GM12878 (cell line): ENCODE data around the gene ZMYND10. TPM values are rescaled to one million over a fixed set of nuclear protein-coding genes. Genes with fewer than 3 reads are reported as not detected.
A peak's percentile ranks its signal among the peaks of the same experiment; 100 is the strongest.

Experiments used
- ATAC-seq: fragments of 200-7000 bp; cut with Tn5 transposase; 3 replicates; pipeline ENCODE4 v1.9.1; 2020; ENCODE audit warnings: mild to moderate bottlenecking, moderate library complexity
- BruUV-seq: library from RNA; stranded (reverse); fragments of 400-500 nt; replicated peaks from 2 replicates; lab custom pipeline; 2021; lab: Mats Ljungman, UMichigan
- CTCF ChIA-PET: fragments of 300-600 bp; sonication (Branson Sonifier 250); formaldehyde crosslinking; extraction: SDS; loops from one replicate; lab custom pipeline; 2021; ENCODE audit warnings: inconsistent platforms; lab: Yijun Ruan, JAX
- POLR2A ChIA-PET: fragments of 350-600 bp; formaldehyde crosslinking; extraction: SDS; loops from one replicate; lab custom pipeline; 2021; ENCODE audit warnings: inconsistent platforms; lab: Charles Lee
- RAD21 ChIA-PET: fragments of 300-600 bp; sonication (Branson Sonifier 250); formaldehyde crosslinking; loops from one replicate; lab custom pipeline; 2023; ENCODE audit warnings: antibody characterized with exemption; ENCODE audit not compliant: unreplicated experiment; lab: Charles Lee
- SMC1A ChIA-PET: fragments of 300-600 bp; sonication (Branson Sonifier 250); formaldehyde crosslinking; loops from one replicate; lab custom pipeline; 2023; ENCODE audit not compliant: unreplicated experiment, uncharacterized antibody; lab: Charles Lee
- DNase-seq: peaks from one replicate; pipeline ENCODE4 v3.0.0-alpha.2; 2011; ENCODE audit warnings: low read depth, low spot score
- FAIRE-seq: peaks from 3 replicates; lab custom pipeline; 2011; peaks lifted over from hg19 to GRCh38; lab: Jason Lieb, UNC
- H2AFZ ChIP-seq: 2 replicates; pipeline ENCODE4 v1.6.0; 2011; ENCODE audit warnings: low read depth, low read length, control low read depth; ENCODE audit not compliant: control insufficient read depth
- H3K27ac ChIP-seq: 2 replicates; pipeline ENCODE4 v1.5.1; 2011; ENCODE audit warnings: control low read depth; ENCODE audit not compliant: control insufficient read depth, insufficient read depth
- H3K27me3 ChIP-seq, 2 experiments: replicated peaks in 1 of 2; 2 replicates each; pipeline versions ENCODE4 v1.6.0 to v1.6.1; 2011; ENCODE audit warnings: low read length in 1 of 2; ENCODE audit not compliant: control insufficient read depth in 2 of 2, insufficient read depth in 2 of 2
- H3K36me3 ChIP-seq, 2 experiments: 2 replicates each; pipeline ENCODE4 v1.5.1; 2011; ENCODE audit warnings: low read length in 1 of 2; ENCODE audit not compliant: control insufficient read depth in 2 of 2, insufficient read depth in 2 of 2
- H3K4me1 ChIP-seq: 2 replicates; pipeline ENCODE4 v1.6.1; 2011; ENCODE audit warnings: mild to moderate bottlenecking, low read length, moderate library complexity, mixed read lengths; ENCODE audit not compliant: control insufficient read depth, insufficient read depth
- H3K4me2 ChIP-seq: 2 replicates; pipeline ENCODE4 v1.6.0; 2011; ENCODE audit warnings: control low read depth; ENCODE audit not compliant: control insufficient read depth, insufficient read depth
- H3K4me3 ChIP-seq: fragments of 200-600 bp; sonication (generic); 2 replicates; pipeline ENCODE4 v1.5.1; 2016
- H3K79me2 ChIP-seq: 2 replicates; pipeline ENCODE4 v1.6.0; 2011; ENCODE audit warnings: low read length; ENCODE audit not compliant: control insufficient read depth, insufficient read depth
- H3K9ac ChIP-seq: 2 replicates; pipeline ENCODE4 v1.8.0; 2011; ENCODE audit warnings: low read length, control low read depth, mixed read lengths; ENCODE audit not compliant: control insufficient read depth, insufficient read depth
- H3K9me3 ChIP-seq: replicated peaks from 3 replicates; pipeline ENCODE4 v1.5.1; 2011; ENCODE audit warnings: mild to moderate bottlenecking, low read length; ENCODE audit not compliant: control insufficient read depth, insufficient read depth
- H4K20me1 ChIP-seq: 2 replicates; pipeline ENCODE4 v1.6.0; 2011; ENCODE audit not compliant: control insufficient read depth, insufficient read depth
- PML ChIP-seq: IDR thresholded peaks from 2 replicates; pipeline ENCODE4 v1.6.1; 2012; ENCODE audit warnings: low read length, inconsistent platforms
- RB1 ChIP-seq: fragments of 450-650 bp; formaldehyde crosslinking; IDR thresholded peaks from 2 replicates; pipeline ENCODE4 v1.6.1; 2017; ENCODE audit warnings: mild to moderate bottlenecking, borderline replicate concordance
- RCOR1 ChIP-seq: conservative IDR thresholded peaks from 2 replicates; pipeline ENCODE4 v1.6.1; 2012; ENCODE audit warnings: low read depth, low read length, improper control_type of control experiment
- RELA ChIP-seq: fragments of 450-650 bp; IDR thresholded peaks from 2 replicates; pipeline ENCODE4 v1.8.0; 2014; ENCODE audit warnings: borderline replicate concordance; ENCODE audit not compliant: partially characterized antibody
- SREBF2 ChIP-seq: IDR thresholded peaks from 2 replicates; pipeline ENCODE4 v1.6.1; 2012; ENCODE audit warnings: mild to moderate bottlenecking, low read length
- TBL1XR1 ChIP-seq: IDR thresholded peaks from 2 replicates; pipeline ENCODE4 v1.6.1; 2012; ENCODE audit warnings: low read depth, low read length, improper control_type of control experiment
- WGBS: methylation state at CpG from one replicate; pipeline ENCODE4 v1.1.6; 2016; ENCODE audit warnings: low lambda C conversion rate; ENCODE audit not compliant: insufficient replicate concordance, insufficient coverage; ENCODE audit errors: missing lambda C conversion rate; 5-methylcytosine and 5-hydroxymethylcytosine counted together
- in situ Hi-C: fragments of 300-500 bp; cut with MboI; formaldehyde crosslinking; loops from 9 replicates; pipeline ENCODE4 v1.14.3; 2018; ENCODE audit warnings: mixed read lengths
- intact Hi-C: fragments of 100-400 bp; cut with micrococcal nuclease; formaldehyde crosslinking; loops from one replicate; pipeline ENCODE4 v1.14.2; 2022; ENCODE audit not compliant: unreplicated experiment
- polyA plus RNA-seq, 11 experiments: library from polyadenylated mRNA; depleted of rRNA in 4 of 11; unstranded in 6 of 11; stranded (reverse) in 5 of 11; fragments of >200 nt; fragmentation: Nextera tagmentation in 4 of 11; fragmentation: Illumina TruSeq in 1 of 11; extraction: Ambion mirVana in 4 of 11; extraction: Trizol in 1 of 11; gene quantifications; 1 replicate in 1 of 11; 2 replicates in 10 of 11; pipeline versions ENCODE4 v1.2.1 to v1.2.3, GENCODE V29; 2011 to 2016; ENCODE audit warnings: inconsistent platforms in 2 of 11, missing spikeins in 2 of 11, low read depth in 1 of 11
- total RNA-seq, 4 experiments: library from RNA; depleted of rRNA in 3 of 4; stranded (reverse); fragments of >200 nt in 3 of 4; fragmentation: Illumina TruSeq in 1 of 4; extraction: Trizol in 1 of 4; gene quantifications; 2 replicates each; pipeline versions ENCODE4 v1.2.1 to v1.2.3, GENCODE V29; 2013 to 2021
- TF ChIP-seq, protein P1 (sequence below): IDR thresholded peaks from 2 replicates; pipeline ENCODE4 v1.6.1; 2012; ENCODE audit warnings: improper control_type of control experiment, low read depth, low read length; ENCODE audit not compliant: insufficient replicate concordance

The ZMYND10 gene
- total and polyA plus RNA-seq, 10 of the 15 experiments (the other 5 are each of a cell fraction or from before 2014, with no cell fraction given) = 0.11 to 1.0 (median 0.37) TPM

DNA sequence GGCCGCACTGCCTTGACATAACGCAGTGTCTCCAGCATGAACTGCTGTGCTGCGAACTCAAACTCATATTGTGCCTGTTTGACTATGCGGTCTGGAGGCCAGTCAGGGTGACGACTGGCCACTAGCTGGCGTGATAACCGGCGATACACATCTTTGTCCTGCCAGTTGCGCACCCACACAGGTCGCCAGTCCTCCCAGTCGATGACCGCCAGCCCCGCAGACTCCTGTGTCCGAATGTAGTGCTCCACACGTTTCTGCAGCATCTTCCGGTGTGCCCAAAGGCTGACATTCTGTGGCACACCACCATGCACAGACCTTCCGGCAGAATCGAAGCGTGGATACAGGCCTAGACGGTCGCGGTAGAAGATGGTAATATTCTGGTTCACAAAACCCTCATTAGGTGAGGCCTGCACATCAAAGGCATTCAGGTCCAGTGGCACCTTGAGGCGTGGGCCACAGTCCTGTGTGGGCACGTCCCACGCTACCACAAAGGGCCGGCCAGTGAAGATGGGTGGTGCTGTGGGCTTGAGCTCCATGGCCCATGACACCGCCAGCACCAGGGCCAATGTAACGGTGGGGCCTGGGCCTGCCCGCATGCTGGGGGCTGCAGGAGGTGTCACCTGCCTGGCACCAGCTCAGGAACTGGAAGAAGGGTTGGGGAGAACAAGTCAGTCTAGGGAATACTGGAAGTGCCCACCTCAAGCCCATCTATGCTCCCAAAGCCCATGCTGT lies 25.5 kb downstream of the ZMYND10 start:
- in situ Hi-C loops (no loop called here), intact Hi-C loops (no loop called here)
- ChIA-PET RAD21 (interaction anchor here (0.7 to 1.6 kb wide), 3 partner anchors 17 to 231 kb away, joined by 3 to 6 read pairs (median 3); partner anchors contain the start of genes HYAL3, NAA80 and RBM5), POLR2A (interaction anchor here (0.7 to 2.0 kb wide), 3 partner anchors 16 to 27 kb away, joined by 3 to 12 read pairs (median 3); partner anchors contain the start of genes HYAL3, IFRD2 and NAA80), SMC1A (interaction anchor here (1.5 kb wide), 1 partner anchor 16 kb away, joined by 4 read pairs; no protein-coding TSS in a partner anchor), CTCF (interaction anchor here (0.7 to 5.1 kb wide), 5 partner anchors 8 to 99 kb away, joined by 3 to 72 read pairs (median 4); partner anchors contain the start of genes RASSF1 and TUSC2)
- 95% methylated on average over 29 of the region's 29 CpGs for WGBS
- no peak for DNase-seq
- ATAC-seq = no peak
- Histone ChIP-seq H3K79me2 (peaks cover 5% of the 10 kb centered on the region), H3K27me3 (no peaks in the 10 kb centered on the region), H2AFZ (no peak overlapping the region; the same call in 1 of the 2 replicates), H4K20me1 (no peaks in the 10 kb centered on the region), H3K4me2 (peak overlapping the region; percentile 64), H3K4me1 (peaks cover 23% of the 10 kb centered on the region), H3K4me3 (peak overlapping the region; percentile 70), H3K27ac (peak overlapping the region; percentile 88; the same call in 1 of the 2 replicates), H3K36me3 (peaks cover 0 to 2% of the 10 kb centered on the region in 2 experiments; a peak in 2 of 4 replicates), H3K9ac (peak overlapping the region; percentile 83), H3K9me3 (no peaks in the 10 kb centered on the region)
- TF ChIP-seq RB1 (no peak), RCOR1 (no peak), RELA (no peak), PML (no peak), TBL1XR1 (no peak), SREBF2 (no peak)
- TF ChIP-seq, protein P1, sequence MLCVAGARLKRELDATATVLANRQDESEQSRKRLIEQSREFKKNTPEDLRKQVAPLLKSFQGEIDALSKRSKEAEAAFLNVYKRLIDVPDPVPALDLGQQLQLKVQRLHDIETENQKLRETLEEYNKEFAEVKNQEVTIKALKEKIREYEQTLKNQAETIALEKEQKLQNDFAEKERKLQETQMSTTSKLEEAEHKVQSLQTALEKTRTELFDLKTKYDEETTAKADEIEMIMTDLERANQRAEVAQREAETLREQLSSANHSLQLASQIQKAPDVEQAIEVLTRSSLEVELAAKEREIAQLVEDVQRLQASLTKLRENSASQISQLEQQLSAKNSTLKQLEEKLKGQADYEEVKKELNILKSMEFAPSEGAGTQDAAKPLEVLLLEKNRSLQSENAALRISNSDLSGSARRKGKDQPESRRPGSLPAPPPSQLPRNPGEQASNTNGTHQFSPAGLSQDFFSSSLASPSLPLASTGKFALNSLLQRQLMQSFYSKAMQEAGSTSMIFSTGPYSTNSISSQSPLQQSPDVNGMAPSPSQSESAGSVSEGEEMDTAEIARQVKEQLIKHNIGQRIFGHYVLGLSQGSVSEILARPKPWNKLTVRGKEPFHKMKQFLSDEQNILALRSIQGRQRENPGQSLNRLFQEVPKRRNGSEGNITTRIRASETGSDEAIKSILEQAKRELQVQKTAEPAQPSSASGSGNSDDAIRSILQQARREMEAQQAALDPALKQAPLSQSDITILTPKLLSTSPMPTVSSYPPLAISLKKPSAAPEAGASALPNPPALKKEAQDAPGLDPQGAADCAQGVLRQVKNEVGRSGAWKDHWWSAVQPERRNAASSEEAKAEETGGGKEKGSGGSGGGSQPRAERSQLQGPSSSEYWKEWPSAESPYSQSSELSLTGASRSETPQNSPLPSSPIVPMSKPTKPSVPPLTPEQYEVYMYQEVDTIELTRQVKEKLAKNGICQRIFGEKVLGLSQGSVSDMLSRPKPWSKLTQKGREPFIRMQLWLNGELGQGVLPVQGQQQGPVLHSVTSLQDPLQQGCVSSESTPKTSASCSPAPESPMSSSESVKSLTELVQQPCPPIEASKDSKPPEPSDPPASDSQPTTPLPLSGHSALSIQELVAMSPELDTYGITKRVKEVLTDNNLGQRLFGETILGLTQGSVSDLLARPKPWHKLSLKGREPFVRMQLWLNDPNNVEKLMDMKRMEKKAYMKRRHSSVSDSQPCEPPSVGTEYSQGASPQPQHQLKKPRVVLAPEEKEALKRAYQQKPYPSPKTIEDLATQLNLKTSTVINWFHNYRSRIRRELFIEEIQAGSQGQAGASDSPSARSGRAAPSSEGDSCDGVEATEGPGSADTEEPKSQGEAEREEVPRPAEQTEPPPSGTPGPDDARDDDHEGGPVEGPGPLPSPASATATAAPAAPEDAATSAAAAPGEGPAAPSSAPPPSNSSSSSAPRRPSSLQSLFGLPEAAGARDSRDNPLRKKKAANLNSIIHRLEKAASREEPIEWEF = no peak
- TSS peak; percentile 28 for BruUV-seq
- FAIRE-seq = no peak
